Heart right ventricle (tissue), 16 donors: Measurements from ENCODE around the gene SLC2A4RG. TPM values are rescaled to one million over a fixed set of nuclear protein-coding genes. Genes with fewer than 3 reads are reported as not detected.

Experiments used
- ATAC-seq, 8 donors: fragments of 200-7000 bp; cut with Tn5 transposase; one replicate each; pipeline ENCODE4 v1.9.1; 2020; ENCODE audit warnings: mild to moderate bottlenecking in 8 of 8, moderate library complexity in 8 of 8, moderate number of reproducible peaks in 1 of 8
- DNase-seq, 2 donors: peaks; one replicate each; pipeline ENCODE4 v3.0.0-alpha.2; 2020
- H3K27ac ChIP-seq, 10 donors: fragments of 200-600 bp; sonication (generic) in 2 of 10; one replicate each; pipeline versions ENCODE4 v1.5.0 to v1.8.0; 2020 to 2022; ENCODE audit warnings: mild to moderate bottlenecking in 3 of 10
- H3K27me3 ChIP-seq, 7 donors: fragments of 200-600 bp; one replicate each; pipeline ENCODE4 v1.8.0; 2021 to 2022; ENCODE audit warnings: mild to moderate bottlenecking in 2 of 7
- H3K36me3 ChIP-seq, 9 donors: fragments of 200-600 bp; sonication (generic) in 1 of 9; one replicate each; pipeline versions ENCODE4 v1.5.0 to v1.8.0; 2020 to 2022; ENCODE audit warnings: mild to moderate bottlenecking in 2 of 9
- H3K4me1 ChIP-seq, 9 donors: fragments of 200-600 bp; sonication (generic) in 1 of 9; one replicate each; pipeline versions ENCODE4 v1.5.0 to v1.8.0; 2020 to 2022; ENCODE audit warnings: mild to moderate bottlenecking in 4 of 9
- H3K4me3 ChIP-seq, 10 donors: fragments of 200-600 bp; sonication (generic) in 2 of 10; one replicate each; pipeline versions ENCODE4 v1.5.0 to v1.8.0; 2020 to 2022; ENCODE audit warnings: mild to moderate bottlenecking in 7 of 10, moderate library complexity in 2 of 10
- H3K9me3 ChIP-seq, 11 donors: fragments of 200-600 bp in 10 of 11; sonication (generic) in 2 of 11; one replicate each; pipeline versions ENCODE4 v1.5.0 to v1.8.0; 2013 to 2022; ENCODE audit warnings: mild to moderate bottlenecking in 2 of 11, control low read depth in 1 of 11, moderate library complexity in 1 of 11
- CTCF ChIP-seq, 9 donors: fragments of 200-600 bp; sonication (generic) in 2 of 9; IDR thresholded peaks; one replicate each; pipeline versions ENCODE4 v1.5.0 to v1.8.0; 2021 to 2022; ENCODE audit warnings: antibody characterized with exemption in 9 of 9, mild to moderate bottlenecking in 5 of 9, moderate library complexity in 1 of 9
- WGBS, 2 donors: extraction: QIAGEN DNeasy Blood & Tissue Kit; methylation state at CpG; one replicate each; pipeline ENCODE4 v1.1.7; 2013; ENCODE audit warnings: inconsistent platforms in 1 of 2; 5-methylcytosine and 5-hydroxymethylcytosine counted together
- intact Hi-C, 10 donors: fragments of 100-400 bp; cut with DNase I; formaldehyde crosslinking; loops; one replicate each; pipeline versions ENCODE4 v1.11.1 to v1.14.2; 2022
- polyA plus RNA-seq, 2 donors: library from polyadenylated mRNA; stranded (reverse); fragments of 200-250 nt; gene quantifications; one replicate each; pipeline ENCODE4 v1.2.3, GENCODE V29; 2013
- total RNA-seq, 10 donors: library from RNA; stranded (reverse); fragmentation: NEBNext Ultra II Directional in 3 of 10; extraction: Animal tissue kit (Norgen Biotek cat#: 25700) in 3 of 10; gene quantifications; one replicate each; pipeline versions ENCODE4 v1.2.1 to v1.2.4, GENCODE V29; 2021 to 2023
- donor health status: Arrhythmogenic right ventricular cardiomyopathy.
- donor health status: ischemic (EF 13 %, LVEDD 7.1; RV severe dilation, severe dysfunction).
- donor health status: healthy with polysubstance abuse.
- donor health status: DM: no; HTN: yes; CAD: no.
- donor health status: DM: no; HTN: no; CAD: no.
- donor health status: ischemic (EF 25% LVEDD 6.9; RV normal size, moderate dysfunction).
- donor health status: ischemic (EF 25% LVEDD 5.7; RV mildly dilated, moderate dysfunction).
- donor health status: healthy.
- donor health status: DM: yes; HTN: yes; CAD: no.
- donor health status: Ischemic cardiomyopathy.
- donor health status: ischemic (EF 35%, LVEDD 5.7; RV mildly dilated, moderate dysfunction).
- donor health status: nonischemic (EF 11% LVEDD 7.7; RV severe dilation, severe dysfunction).
- donor health status: DM: yes; HTN: yes; CAD: no.
- donor health status: PGD.
- donor health status: ischemic (EF 29% LVEDD 5.4; RV normal size, mild dysfunction).
- donor health status: nonischemic (EF 23%, LVEDD 6.1; RV moderate dilation, normal function).

The SLC2A4RG gene
- total and polyA plus RNA-seq, 12 donors: 36.3 to 114 (median 76.8) TPM

GRCh38 chr20:63772781-63773518, 33.4 kb downstream of the SLC2A4RG start:
- H3K36me3 ChIP-seq: peaks cover 0 to 59% (median 19%) of the 10 kb centered on the region in 9 donors
- DNase-seq (peak; percentile 31 to 43), ATAC-seq (peak; percentile 21 to 76 (median 66))
- TF ChIP-seq CTCF (IDR thresholded peaks at IDR 0.05): no peak
- WGBS, 2 donors: 49 to 68% methylated on average over 19 to 20 of the region's 20 CpGs
- H3K27me3 ChIP-seq: no peaks in the 10 kb centered on the region
- H3K27ac ChIP-seq: peak overlapping the region in 2 of 10 donors; percentile 48 to 51
- peaks cover 0 to 38% (median 14%) of the 10 kb centered on the region in 9 donors for H3K4me1 ChIP-seq
- H3K4me3 ChIP-seq: no peak overlapping the region
- intact Hi-C loops: loop anchor here in 2 of 10 donors (10.0 kb wide), 1 partner anchor 202 kb away; the partner anchor contains the start of gene SAMD10 (in 2 of the 2)
- H3K9me3 ChIP-seq: no peaks in the 10 kb centered on the region

- Histone ChIP-seq H3K36me3 (peaks cover 0 to 52% (median 13%) of the 10 kb centered on the region in 9 donors), H3K27me3 (no peaks in the 10 kb centered on the region), H3K9me3 (no peaks in the 10 kb centered on the region), H3K27ac (peak overlapping the region in 1 of 10 donors; percentile 51), H3K4me3 (no peak overlapping the region), H3K4me1 (peaks cover 0 to 38% (median 13%) of the 10 kb centered on the region in 9 donors)
- 85 to 88% methylated on average over 33 of the region's 33 CpGs for WGBS, 2 donors
- intact Hi-C loops: loop anchor here in 2 of 10 donors (10.0 kb wide), 1 partner anchor 201 kb away; the partner anchor contains the start of gene SAMD10 (in 2 of the 2)
- ATAC-seq (no peak), DNase-seq (no peak)
- TF ChIP-seq CTCF (IDR thresholded peaks at IDR 0.05): no peak
These were observed 34.1 kb downstream of the SLC2A4RG start for GRCh38 chr20:63773571-63774241.

- no peak overlapping the region for H3K4me3 ChIP-seq
These were observed 34.7 kb downstream of the SLC2A4RG start for GRCh38 chr20:63774306-63774705.

More at GRCh38 chr20:63774306-63774705, 34.7 kb downstream of the SLC2A4RG start:
- Histone ChIP-seq H3K9me3 (no peaks in the 10 kb centered on the region), H3K27me3 (no peaks in the 10 kb centered on the region), H3K27ac (peak overlapping the region in 1 of 10 donors; percentile 6), H3K4me1 (peaks cover 0 to 38% (median 13%) of the 10 kb centered on the region in 9 donors), H3K36me3 (peaks cover 0 to 46% (median 7%) of the 10 kb centered on the region in 9 donors)
- DNase-seq (no peak), ATAC-seq (no peak)
- intact Hi-C loops: loop anchor here in 2 of 10 donors (10.0 kb wide), 1 partner anchor 200 kb away; the partner anchor contains the start of gene SAMD10 (in 2 of the 2)
- 76% methylated on average over 15 of the region's 15 CpGs for WGBS, 2 donors
- no peak for TF ChIP-seq CTCF (IDR thresholded peaks at IDR 0.05)
